ENCODE results near the gene KCTD12.
A peak's percentile ranks its signal among the peaks of the same experiment; 100 is the strongest.

KCTD12 gene

GRCh38 chr13:76884186-76884906, 1.9 kb downstream of the KCTD12 start:
- Histone ChIP-seq H2AFZ (peak overlapping the region; percentile 92), H3K79me2 (no peaks in the 10 kb centered on the region), H3K36me3 (ENCODE audit: control insufficient read depth, insufficient read depth, low read length) (no peaks in the 10 kb centered on the region), H3K27ac (peak overlapping the region; percentile 7), H3K9ac (no peak overlapping the region), H3K4me3 (ENCODE audit: low read depth, low read length) (peak overlapping the region; percentile 58), H3K4me1 (peaks cover 4% of the 10 kb centered on the region), H3K27me3 (ENCODE audit: control insufficient read depth, insufficient read depth, low read length) (no peaks in the 10 kb centered on the region), H3K9me3 (ENCODE audit: control insufficient read depth, low read length) (no peaks in the 10 kb centered on the region), H3K4me2 (ENCODE audit: low read length) (peak overlapping the region; percentile 86)
- no peak for TF ChIP-seq CTCF (IDR thresholded peaks at IDR 0.05)

- H3K27me3 ChIP-seq (ENCODE audit: control insufficient read depth, insufficient read depth, low read length): no peaks in the 10 kb centered on the region
- H2AFZ ChIP-seq: no peak overlapping the region
- H3K4me2 ChIP-seq (ENCODE audit: low read length): no peak overlapping the region
- no peak overlapping the region for H3K27ac ChIP-seq
- H3K4me3 ChIP-seq (ENCODE audit: low read depth, low read length): peak overlapping the region; percentile 32
- no peak overlapping the region for H3K9ac ChIP-seq
- H3K36me3 ChIP-seq (ENCODE audit: control insufficient read depth, insufficient read depth, low read length): no peaks in the 10 kb centered on the region
- H3K4me1 ChIP-seq: peaks cover 4% of the 10 kb centered on the region
- no peaks in the 10 kb centered on the region for H3K79me2 ChIP-seq
- no peak for TF ChIP-seq CTCF (IDR thresholded peaks at IDR 0.05)
- no peaks in the 10 kb centered on the region for H3K9me3 ChIP-seq (ENCODE audit: control insufficient read depth, low read length)
Measured at GRCh38 chr13:76883236-76883635, 3.0 kb downstream of the KCTD12 start.

GRCh38 chr13:76882431-76882830, 3.8 kb downstream of the KCTD12 start:
- H3K27ac ChIP-seq: no peak overlapping the region
- no peak overlapping the region for H3K9ac ChIP-seq
- no peaks in the 10 kb centered on the region for H3K27me3 ChIP-seq (ENCODE audit: control insufficient read depth, insufficient read depth, low read length)
- H3K36me3 ChIP-seq (ENCODE audit: control insufficient read depth, insufficient read depth, low read length): no peaks in the 10 kb centered on the region
- TF ChIP-seq CTCF (IDR thresholded peaks at IDR 0.05): no peak
- H2AFZ ChIP-seq: no peak overlapping the region
- no peak overlapping the region for H3K4me3 ChIP-seq (ENCODE audit: low read depth, low read length)
- H3K4me1 ChIP-seq: peaks cover 2% of the 10 kb centered on the region
- H3K9me3 ChIP-seq (ENCODE audit: control insufficient read depth, low read length): no peaks in the 10 kb centered on the region
- H3K79me2 ChIP-seq: no peaks in the 10 kb centered on the region
- H3K4me2 ChIP-seq (ENCODE audit: low read length): no peak overlapping the region

- H3K79me2 ChIP-seq: no peaks in the 10 kb centered on the region
- no peaks in the 10 kb centered on the region for H3K36me3 ChIP-seq (ENCODE audit: control insufficient read depth, insufficient read depth, low read length)
- H3K27ac ChIP-seq: peak overlapping the region; percentile 49
- H2AFZ ChIP-seq: no peak overlapping the region
- no peak overlapping the region for H3K9ac ChIP-seq
- no peak for TF ChIP-seq CTCF (IDR thresholded peaks at IDR 0.05)
- H3K9me3 ChIP-seq (ENCODE audit: control insufficient read depth, low read length): no peaks in the 10 kb centered on the region
- H3K4me1 ChIP-seq: no peaks in the 10 kb centered on the region
- H3K27me3 ChIP-seq (ENCODE audit: control insufficient read depth, insufficient read depth, low read length): no peaks in the 10 kb centered on the region
- H3K4me3 ChIP-seq (ENCODE audit: low read depth, low read length): no peak overlapping the region
- no peak overlapping the region for H3K4me2 ChIP-seq (ENCODE audit: low read length)
Measured at GRCh38 chr13:76879883-76880270, 6.3 kb downstream of the KCTD12 start.
